ENCODE measurements around the gene FGGY. TPM values are rescaled to one million over a fixed set of nuclear protein-coding genes. Genes with fewer than 3 reads are reported as not detected.

Gene FGGY
- total RNA-seq, 1 donor from 2014 or later = 24.3 TPM

DNA sequence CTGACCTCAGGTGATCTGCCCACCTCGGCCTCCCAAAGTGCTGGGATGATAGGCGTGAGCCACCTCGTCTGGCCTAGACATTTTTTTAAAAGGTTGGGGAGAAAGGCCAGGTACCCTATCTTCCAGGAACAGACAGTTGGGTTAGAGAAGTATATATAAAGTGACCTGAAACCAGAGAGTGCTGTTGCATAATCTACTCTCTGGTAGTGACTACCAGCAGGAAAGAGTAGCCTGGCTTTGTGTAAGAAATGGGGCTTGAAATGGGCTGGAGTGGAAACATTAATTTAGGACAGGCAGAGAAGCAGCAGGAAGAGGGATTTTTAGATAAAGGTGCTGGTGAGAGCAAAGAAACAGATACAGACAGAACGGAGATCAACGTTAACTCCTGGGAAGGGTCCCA lies 392.1 kb downstream of the FGGY start:
- DNase-seq (ENCODE audit: low read depth) = no peak
- no peak overlapping the region for H3K4me3 ChIP-seq (ENCODE audit: low read depth, low read length)
- TF ChIP-seq, protein P1, sequence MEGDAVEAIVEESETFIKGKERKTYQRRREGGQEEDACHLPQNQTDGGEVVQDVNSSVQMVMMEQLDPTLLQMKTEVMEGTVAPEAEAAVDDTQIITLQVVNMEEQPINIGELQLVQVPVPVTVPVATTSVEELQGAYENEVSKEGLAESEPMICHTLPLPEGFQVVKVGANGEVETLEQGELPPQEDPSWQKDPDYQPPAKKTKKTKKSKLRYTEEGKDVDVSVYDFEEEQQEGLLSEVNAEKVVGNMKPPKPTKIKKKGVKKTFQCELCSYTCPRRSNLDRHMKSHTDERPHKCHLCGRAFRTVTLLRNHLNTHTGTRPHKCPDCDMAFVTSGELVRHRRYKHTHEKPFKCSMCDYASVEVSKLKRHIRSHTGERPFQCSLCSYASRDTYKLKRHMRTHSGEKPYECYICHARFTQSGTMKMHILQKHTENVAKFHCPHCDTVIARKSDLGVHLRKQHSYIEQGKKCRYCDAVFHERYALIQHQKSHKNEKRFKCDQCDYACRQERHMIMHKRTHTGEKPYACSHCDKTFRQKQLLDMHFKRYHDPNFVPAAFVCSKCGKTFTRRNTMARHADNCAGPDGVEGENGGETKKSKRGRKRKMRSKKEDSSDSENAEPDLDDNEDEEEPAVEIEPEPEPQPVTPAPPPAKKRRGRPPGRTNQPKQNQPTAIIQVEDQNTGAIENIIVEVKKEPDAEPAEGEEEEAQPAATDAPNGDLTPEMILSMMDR (conservative IDR thresholded peaks at IDR 0.05; ENCODE audit: low read depth, low read length) = no peak

DNA sequence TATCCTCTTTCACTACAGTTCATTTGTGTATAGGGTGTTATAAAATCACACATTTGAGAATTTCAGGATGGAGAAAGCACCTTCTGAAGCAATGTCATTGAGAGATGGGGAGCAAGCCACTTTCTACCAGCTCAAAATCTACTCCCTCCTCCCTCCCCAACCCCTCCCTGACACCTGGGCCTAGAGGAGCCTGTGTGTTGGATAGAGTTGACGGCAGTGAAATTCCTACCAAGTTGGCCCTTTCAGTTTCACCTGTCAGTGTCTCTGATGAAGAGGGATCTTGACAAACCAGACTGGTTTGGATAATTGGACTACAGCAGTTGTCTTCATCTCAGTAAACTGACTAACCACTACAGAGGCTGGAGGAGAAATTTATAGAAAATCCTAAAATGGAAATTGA lies 392.8 kb downstream of the FGGY start:
- H3K4me3 ChIP-seq (ENCODE audit: low read depth, low read length) = no peak overlapping the region
- TF ChIP-seq, protein P1 (conservative IDR thresholded peaks at IDR 0.05; ENCODE audit: low read depth, low read length) = no peak
- DNase-seq (ENCODE audit: low read depth) = no peak

DNA sequence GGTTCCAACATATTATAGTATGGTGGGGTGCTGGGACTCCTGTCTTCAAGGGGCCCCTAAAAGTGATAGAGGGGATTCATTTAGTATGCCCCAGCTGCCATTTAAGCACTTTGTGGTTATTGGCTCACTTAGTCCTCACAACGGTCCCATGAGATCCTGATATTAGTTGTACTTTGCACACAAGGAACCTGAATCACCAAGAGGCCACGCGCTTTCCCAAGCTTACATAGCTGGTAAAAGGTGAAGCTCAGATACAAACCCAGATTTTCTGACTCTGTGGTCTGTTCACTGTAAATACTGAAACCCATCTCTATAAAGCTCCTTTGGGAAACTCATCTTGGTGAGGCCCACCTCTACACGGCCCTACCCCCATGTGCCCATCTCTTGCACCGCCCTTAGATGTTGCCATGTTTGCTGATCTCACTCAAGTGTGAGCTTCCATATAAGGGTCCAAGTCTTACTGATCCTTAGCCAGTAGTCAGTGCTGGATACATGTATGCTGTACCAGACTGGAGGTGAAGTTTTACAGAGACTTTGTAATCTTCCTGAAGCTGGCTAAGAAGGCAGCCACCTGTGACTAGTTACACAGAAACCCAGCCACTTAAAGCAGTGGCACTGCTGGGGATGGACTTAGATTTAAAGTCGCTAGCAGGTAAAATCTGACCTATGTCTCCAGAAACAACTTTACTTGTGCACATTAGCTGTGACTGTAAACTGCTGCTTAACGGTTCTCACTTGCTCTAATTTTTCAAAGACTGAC lies 393.5 kb downstream of the FGGY start:
- TF ChIP-seq, protein P1 (conservative IDR thresholded peaks at IDR 0.05; ENCODE audit: low read depth, low read length) = no peak
- no peak for DNase-seq (ENCODE audit: low read depth)
- H3K4me3 ChIP-seq (ENCODE audit: low read depth, low read length) = no peak overlapping the region

DNA sequence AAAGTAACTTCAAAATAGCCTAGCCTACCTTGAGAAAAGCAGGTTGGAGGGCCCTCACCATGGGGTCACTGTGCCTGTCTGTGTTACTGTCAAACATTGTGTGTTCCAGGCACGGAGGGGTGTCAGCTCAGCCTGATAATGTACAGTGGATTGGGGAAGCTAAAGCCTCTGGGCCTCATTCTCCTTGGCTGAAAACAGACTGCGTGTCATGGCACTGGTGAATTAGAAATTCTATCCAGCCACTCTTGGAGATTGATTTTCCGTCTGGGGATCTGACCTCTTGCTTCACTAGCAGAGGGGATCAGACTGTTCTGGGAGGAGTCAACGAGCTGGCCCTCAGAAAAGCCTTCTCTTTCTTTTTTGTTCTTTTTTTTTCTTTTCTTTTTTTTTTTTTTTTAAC lies 394.4 kb downstream of the FGGY start:
- no peak overlapping the region for H3K4me3 ChIP-seq (ENCODE audit: low read depth, low read length)
- no peak for DNase-seq (ENCODE audit: low read depth)
- TF ChIP-seq, protein P1 (conservative IDR thresholded peaks at IDR 0.05; ENCODE audit: low read depth, low read length) = no peak

DNA sequence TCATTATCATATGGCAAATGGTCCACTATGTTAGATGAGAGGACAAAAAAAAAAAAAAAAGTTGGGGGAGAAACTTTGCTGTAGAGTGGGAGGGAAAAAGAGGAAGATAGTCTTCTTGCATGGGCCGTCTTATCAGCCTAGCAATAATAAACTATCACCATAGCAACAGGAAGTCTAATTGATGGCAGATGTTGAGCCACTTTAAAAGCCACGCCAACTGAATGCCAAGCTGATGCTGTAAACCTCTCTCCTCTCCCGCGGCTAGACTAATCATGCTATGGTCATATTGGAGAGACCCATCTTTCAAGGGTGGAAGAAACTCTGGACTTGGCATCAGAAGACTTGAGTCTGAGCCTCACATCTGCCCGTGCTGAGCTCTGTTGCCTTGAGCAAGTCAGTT lies 395.7 kb downstream of the FGGY start:
- TF ChIP-seq, protein P1 (conservative IDR thresholded peaks at IDR 0.05; ENCODE audit: low read depth, low read length) = no peak
- DNase-seq (ENCODE audit: low read depth) = no peak
- no peak overlapping the region for H3K4me3 ChIP-seq (ENCODE audit: low read depth, low read length)

DNA sequence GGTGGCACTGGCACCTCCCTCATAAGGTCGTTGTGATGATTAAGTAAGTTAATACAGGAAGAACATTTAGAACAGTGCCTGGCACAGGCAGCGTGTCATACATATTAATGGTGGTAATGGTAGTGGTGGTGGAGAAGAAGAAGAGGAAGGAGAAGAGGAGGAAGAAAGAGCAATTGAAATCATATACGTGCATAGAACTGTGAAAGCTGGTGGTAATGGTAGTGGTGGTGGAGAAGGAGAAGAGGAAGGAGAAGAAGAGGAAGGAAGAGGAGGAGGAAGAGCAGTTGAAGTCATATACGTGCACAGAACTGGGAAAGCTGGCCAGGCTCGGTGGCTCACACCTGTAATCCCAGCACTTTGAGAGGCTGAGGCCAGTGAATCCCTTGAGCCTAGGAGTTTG lies 396.5 kb downstream of the FGGY start:
- DNase-seq (ENCODE audit: low read depth) = no peak
- TF ChIP-seq, protein P1 (conservative IDR thresholded peaks at IDR 0.05; ENCODE audit: low read depth, low read length) = no peak
- no peak overlapping the region for H3K4me3 ChIP-seq (ENCODE audit: low read depth, low read length)

DNA sequence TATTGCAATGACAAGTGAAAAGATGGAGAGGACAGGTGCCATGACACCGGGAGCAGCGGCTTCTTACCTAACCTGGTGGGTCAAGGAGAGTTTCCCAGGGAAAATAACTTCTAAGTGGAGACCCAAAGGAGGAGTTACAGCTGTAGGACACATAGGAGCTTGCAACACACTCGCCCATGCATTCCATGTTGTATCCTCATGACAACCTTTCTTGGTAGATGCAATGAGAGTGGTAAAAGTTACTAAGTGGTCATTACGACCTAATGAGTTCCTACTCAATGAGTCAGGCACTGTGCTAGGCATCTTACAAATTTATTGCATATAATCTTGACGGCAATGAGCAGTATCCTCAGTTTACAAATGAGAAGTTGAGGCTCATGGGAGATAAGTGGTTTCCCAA lies 398.4 kb downstream of the FGGY start:
- no peak overlapping the region for H3K4me3 ChIP-seq (ENCODE audit: low read depth, low read length)
- DNase-seq (ENCODE audit: low read depth) = no peak
- TF ChIP-seq, protein P1 (conservative IDR thresholded peaks at IDR 0.05; ENCODE audit: low read depth, low read length) = no peak
